GM04504 (cell line): ENCODE measurements around the gene CYB5D1.

ENCODE experiments used
- DNase-seq: peaks from one replicate; pipeline ENCODE4 v3.0.0-alpha.2; 2012; ENCODE audit warnings: low read depth

CYB5D1 gene

GRCh38 chr17:7833795-7834541 is 23.8 kb upstream of the CYB5D1 start, which contains the start of gene KDM6B:
KDM6B (plus strand) TSS chr17:7834217; CDS start chr17:7845555, 11,338 bp downstream.
- DNase-seq, result peak; percentile 69

- no peak for DNase-seq
Observed at GRCh38 chr17:7834542-7834956, 23.3 kb upstream of the CYB5D1 start.

- DNase-seq, result peak; percentile 97
Observed at GRCh38 chr17:7834957-7835813, 22.6 kb upstream of the CYB5D1 start.

- peak; percentile 54 for DNase-seq
Observed at GRCh38 chr17:7835814-7836595, 21.8 kb upstream of the CYB5D1 start.

GRCh38 chr17:7836596-7837407 is 21.0 kb upstream of the CYB5D1 start:
- peak; percentile 85 for DNase-seq

- no peak for DNase-seq
Observed at GRCh38 chr17:7837408-7838088, 20.3 kb upstream of the CYB5D1 start.

- DNase-seq, result peak; percentile 27
Observed at GRCh38 chr17:7838090-7839075, 19.4 kb upstream of the CYB5D1 start.

GRCh38 chr17:7839190-7839875 is 18.5 kb upstream of the CYB5D1 start:
- DNase-seq, result no peak

GRCh38 chr17:7839876-7840261 is 17.9 kb upstream of the CYB5D1 start:
- DNase-seq, result no peak

- no peak for DNase-seq
Observed at GRCh38 chr17:7840441-7840840, 17.4 kb upstream of the CYB5D1 start.

GRCh38 chr17:7840875-7841274 is 16.9 kb upstream of the CYB5D1 start:
- no peak for DNase-seq

- DNase-seq, result peak; percentile 81
Observed at GRCh38 chr17:7841396-7841914, 16.3 kb upstream of the CYB5D1 start.

GRCh38 chr17:7841915-7842379 is 15.9 kb upstream of the CYB5D1 start:
- DNase-seq, result peak; percentile 59

- peak; percentile 72 for DNase-seq
Observed at GRCh38 chr17:7842380-7843256, 15.2 kb upstream of the CYB5D1 start.

- DNase-seq, result no peak
Observed at GRCh38 chr17:7843257-7843535, 14.6 kb upstream of the CYB5D1 start.

GRCh38 chr17:7843536-7844291 is 14.1 kb upstream of the CYB5D1 start:
- peak; percentile 40 for DNase-seq
